ENCODE measurements around the gene KRT3.

- no peak for TF ChIP-seq POLR2AphosphoS5 (IDR thresholded peaks at IDR 0.05; ENCODE audit: low read depth, low read length)
- TF ChIP-seq REST (IDR thresholded peaks at IDR 0.05; ENCODE audit: insufficient read depth in 1 of 2, low read depth in 2 of 2, low read length in 2 of 2), result no peak
These were observed 26.6 kb downstream of the KRT3 start for GRCh38 chr12:52769354-52769753.
